DMS79 (cell line): ENCODE data around the gene ZNF460.
A peak's percentile ranks its signal among the peaks of the same experiment; 100 is the strongest.

ENCODE experiments used
- DNase-seq: peaks from one replicate; lab custom pipeline; 2025; lab: John Stamatoyannopoulos, UW

ZNF460 gene

DNA sequence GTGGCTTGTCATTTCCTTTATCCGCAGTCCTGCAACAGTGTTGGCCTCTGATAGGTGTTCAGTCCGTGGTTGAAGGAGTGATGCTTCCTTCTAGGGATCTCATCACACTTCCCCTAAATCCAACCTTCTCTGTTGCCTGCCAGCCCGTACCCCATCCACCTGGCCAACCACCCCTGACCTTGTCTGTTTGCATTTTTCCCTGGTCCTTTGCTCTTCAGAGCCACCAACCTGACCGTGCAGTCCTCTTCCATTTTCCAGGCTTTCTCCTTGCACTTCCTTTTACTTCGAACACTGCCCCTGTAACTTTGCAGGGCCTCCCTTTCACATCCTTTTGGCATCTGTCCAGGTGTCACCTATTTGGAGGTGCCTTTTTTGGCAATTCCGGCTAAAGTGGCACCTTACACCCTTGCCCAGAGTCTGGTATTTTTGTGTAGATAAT is 696 bp downstream of the ZNF460 start:
- DNase-seq = no peak

DNA sequence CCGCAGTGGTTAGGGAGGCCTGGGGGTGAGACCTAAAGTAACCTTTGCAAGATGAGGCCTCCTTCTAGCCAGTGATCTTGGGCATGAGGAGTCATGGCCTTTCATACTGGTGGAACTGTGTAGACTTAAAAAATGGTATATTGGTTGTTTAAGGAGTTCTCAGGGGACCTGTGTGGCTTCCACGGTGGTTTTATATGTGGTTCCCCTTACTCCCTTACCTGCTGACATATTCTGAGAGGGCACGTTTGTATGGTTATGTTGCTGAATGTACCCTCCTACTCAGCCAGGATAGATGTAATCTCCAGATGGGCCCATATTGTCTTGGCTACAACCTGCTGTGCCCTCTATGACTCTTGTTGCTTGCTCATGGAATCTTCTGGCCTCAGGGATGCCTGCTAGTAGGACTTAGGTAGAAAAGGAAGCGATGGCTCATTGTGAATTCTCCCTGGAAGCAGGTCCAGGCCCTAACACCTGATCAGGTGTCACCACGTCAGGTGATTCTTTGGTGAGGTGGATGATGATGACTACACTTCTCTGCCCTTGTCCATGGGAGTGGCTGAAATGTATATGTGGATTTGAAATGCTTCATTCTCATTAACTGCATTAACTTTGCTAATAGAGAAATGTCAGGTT is 1.8 kb downstream of the ZNF460 start:
- no peak for DNase-seq

DNA sequence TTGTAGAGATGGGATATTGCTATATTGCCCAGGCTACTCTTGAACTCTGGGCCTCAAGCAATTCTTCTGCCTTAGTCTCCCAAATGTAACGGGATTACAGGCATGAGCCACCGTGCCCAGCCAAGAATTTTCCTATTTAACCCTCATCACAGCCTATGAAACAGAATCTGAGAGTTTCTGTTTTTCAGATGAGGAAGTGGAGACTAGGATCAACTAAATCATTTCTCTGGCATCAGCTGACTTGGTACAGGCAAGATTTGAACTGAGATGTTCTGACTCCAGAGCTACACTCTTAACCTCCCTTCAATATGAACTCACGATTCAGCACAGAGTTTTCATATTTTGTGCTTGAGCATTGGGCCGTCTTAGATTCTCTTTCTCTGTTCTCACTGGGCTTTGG is 8.1 kb downstream of the ZNF460 start:
- no peak for DNase-seq

DNA sequence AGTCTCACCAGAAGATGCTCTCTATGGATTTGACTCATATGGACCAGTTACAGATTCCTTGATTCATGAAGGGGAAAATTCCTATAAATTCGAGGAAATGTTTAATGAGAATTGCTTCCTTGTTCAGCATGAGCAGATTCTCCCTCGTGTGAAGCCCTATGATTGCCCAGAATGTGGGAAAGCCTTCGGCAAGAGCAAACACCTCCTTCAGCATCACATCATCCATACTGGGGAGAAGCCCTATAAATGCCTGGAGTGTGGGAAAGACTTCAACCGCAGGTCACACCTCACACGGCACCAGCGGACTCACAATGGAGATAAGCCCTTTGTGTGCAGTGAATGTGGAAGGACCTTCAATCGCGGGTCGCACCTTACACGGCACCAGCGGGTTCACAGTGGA is 10.7 kb downstream of the ZNF460 start:
- DNase-seq = no peak

DNA sequence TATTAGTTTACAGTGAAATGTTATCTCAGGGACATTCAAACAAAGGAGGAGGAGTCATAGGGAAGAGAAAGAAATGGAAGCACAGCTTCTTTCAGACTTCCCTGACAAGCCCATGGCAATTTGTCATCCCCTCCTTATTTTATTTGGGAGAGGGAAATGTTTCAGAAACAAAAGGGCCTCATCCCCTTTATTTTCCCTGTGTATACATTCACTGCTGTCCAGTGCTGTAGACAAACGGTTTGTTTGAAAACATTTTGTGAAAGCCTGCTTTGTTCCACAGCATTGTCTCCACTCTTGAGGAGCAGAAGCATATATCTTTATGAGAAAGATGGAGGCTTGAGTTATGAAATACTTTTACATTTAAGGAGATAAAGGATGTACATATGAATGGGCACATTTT is 12.3 kb downstream of the ZNF460 start:
- no peak for DNase-seq

DNA sequence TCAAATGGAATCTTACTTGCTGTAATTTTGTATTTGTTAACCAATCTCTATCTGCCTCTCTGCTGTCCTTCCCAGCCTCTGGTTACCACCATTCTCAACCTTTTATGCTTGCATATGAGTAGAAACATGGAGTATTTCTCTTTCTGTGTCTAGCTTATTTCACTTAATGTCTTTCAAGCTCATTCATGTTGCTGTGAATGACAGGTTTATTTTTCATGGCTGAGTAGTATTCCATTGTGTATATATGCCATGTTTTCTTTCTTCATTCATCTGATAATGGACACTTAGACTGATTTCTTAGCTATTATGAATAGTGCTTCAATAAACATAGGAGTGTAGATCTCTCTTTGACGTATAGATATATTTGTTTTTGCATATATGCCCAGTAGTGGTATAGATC is 13.4 kb downstream of the ZNF460 start:
- DNase-seq = no peak

GRCh38 chr19:57302020-57302465 is 21.8 kb downstream of the ZNF460 start:
- DNase-seq = no peak

DNA sequence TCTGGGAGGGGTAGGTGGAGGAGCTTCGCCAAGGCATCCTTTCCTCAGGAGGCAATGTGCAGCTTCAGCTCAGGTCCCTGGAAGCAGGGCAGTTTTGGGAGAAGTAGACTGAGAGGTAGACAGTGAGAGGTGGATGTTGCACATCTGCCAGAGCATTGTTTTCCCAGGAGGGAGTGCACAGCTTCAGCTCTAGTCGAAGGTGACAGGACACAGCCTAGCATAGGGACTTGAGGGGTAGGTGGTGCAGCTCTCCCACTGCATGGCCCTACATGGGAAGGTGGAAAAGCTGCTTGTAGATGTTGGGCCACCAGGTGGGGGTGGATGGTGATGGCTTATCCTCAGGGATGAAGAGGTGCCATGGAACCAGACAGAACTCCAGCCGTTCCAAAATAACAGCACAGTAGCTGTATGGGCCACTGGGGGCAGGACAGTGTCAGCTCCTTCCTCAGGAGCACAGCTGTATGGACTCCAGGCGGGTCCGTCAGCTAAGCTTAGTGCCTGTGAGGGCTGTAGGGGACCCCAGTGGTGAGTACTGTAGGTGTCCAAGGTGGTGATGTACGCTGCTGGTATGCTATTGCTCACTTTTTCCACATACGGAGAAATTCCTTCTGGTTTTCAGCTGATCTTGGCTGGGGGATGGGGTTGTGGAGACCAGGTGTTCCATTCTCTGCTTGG is 22.6 kb downstream of the ZNF460 start:
- no peak for DNase-seq

GRCh38 chr19:57305056-57305455 is 24.8 kb downstream of the ZNF460 start:
- no peak for DNase-seq

- no peak for DNase-seq
These were observed 28.2 kb downstream of the ZNF460 start for GRCh38 chr19:57308514-57308913.

DNA sequence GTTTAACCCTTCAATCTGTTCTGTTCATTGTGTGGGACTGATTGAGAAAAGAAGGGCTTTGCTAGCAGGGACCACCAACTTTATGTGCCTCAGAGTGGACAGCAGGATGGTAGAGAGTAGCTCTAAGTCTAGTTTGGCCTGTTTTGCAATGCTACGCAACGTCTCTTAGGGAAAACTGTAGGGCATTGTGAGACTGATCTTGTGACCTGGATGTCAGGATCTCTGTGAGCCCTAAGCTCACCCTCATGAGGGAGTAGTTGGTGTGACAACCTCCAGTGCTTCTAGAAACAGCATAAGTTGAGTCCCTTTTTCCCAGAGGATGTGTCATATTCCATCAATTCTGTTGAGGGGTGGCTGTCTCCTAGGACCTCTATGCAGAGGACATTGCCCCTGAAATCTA is 30.5 kb downstream of the ZNF460 start:
- DNase-seq = no peak

GRCh38 chr19:57314146-57314545 is 33.9 kb downstream of the ZNF460 start:
- no peak for DNase-seq

DNA sequence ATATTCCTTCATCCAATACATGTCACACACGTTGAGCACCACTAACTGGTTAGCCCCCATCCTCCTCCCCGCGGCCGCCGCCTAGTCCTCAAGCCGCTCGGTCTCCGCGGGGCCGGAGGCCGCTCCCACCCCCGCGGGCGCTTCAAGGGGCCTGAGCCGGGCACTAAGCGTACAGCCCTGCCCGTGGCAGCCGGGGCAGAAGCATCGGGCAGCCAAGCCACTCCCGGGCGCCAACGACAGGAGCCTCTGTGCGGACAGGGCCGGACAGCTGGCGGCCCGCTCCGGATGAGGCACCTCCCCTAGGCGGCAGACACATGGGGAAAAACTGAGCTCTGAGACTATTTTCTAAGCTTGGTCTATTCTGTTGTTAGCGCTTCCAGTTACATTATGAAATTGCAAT is 37.2 kb downstream of the ZNF460 start:
- no peak for DNase-seq

DNA sequence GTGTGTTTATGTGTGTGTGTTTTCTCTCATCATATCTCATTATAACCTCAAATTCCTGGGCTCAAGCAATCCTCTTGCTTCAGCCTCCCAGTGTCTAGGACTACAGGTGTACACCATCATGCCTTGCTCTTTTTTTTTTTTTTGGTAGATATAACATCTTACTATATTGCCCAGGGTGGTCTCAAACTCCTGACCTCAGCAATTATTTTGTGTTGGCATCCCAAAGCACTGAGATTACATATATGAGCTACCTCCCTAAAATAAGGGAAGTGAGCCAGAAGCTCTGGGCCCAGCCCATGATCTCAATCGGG is 39.5 kb downstream of the ZNF460 start:
- DNase-seq = no peak

GRCh38 chr19:57320180-57321084 is 40.1 kb downstream of the ZNF460 start, which contains the start of gene ZNF543:
ZNF543 (plus strand) TSS chr19:57320472; CDS start chr19:57320854, 382 bp downstream.
- DNase-seq = peak; percentile 93

DNA sequence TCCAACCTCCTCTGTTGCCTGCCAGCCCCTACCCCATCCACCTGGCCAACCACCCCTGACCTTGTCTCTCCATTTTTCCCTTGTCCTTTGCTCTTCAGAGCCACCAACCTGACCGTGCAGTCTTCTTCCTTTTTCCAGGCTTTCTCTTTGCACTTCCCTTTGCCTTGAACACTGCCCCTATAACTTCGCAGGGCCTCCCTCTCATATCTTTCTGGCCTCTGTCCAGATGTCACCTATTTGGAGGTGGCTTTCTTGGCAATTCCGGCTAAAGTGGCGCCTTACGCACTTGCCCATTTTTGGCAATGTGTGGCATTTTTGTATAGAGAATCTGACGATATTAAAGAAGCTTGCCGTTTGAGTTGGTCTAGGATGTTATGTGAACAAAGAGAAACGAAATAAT is 40.8 kb downstream of the ZNF460 start:
- DNase-seq = no peak

- DNase-seq = no peak
These were observed 41.5 kb downstream of the ZNF460 start for GRCh38 chr19:57321751-57322150.

DNA sequence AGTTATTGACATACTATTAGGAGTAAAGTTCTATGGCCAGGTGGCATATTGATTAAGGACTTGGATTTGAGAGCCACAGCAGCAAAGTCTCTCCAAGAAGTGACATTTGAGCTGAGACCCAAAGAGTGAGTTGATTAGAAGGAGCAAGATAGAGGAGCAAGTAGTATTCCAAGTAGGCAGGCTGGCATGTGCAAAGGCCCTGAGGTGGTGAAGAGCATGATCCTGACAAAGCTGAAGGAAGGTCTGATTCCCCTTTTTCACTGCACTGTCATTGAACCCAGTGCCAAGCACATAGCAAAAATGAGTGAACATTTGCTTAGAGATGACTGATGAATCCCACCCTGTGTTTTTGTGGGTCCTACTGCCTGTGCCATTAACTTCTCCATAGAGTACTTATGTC is 44.7 kb downstream of the ZNF460 start:
- no peak for DNase-seq

DNA sequence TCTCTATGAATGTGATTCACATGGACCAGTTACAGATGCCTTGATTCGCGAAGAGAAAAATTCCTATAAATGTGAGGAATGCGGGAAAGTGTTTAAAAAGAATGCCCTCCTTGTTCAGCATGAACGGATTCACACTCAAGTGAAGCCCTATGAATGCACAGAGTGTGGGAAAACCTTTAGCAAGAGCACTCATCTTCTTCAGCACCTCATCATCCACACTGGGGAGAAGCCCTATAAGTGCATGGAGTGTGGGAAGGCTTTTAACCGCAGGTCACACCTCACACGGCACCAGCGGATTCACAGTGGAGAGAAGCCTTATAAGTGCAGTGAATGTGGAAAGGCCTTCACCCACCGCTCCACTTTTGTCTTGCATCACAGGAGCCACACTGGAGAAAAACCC is 47.7 kb downstream of the ZNF460 start:
- no peak for DNase-seq

DNA sequence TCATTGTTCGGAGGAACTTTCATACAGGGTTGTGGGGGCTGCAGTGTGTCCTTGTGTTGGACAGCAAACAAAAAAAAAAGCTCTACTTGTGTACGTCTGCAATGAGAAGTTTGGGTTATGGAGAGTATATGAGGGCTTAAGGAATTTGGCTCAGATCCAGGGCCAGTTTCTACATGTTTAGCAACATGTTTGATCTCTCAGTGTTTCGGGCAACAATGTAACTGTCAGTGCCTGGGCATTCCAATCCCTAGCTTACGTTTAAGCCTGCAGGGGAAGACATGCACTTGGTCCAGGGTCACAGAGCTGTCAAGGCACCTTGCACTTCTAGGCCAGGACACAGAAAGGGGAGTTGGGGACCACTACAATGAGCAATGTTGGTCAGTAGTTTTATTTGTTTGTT is 53.9 kb downstream of the ZNF460 start:
- no peak for DNase-seq

- DNase-seq = no peak
These were observed 58.6 kb downstream of the ZNF460 start for GRCh38 chr19:57338877-57339276.

- DNase-seq = no peak
These were observed 62.3 kb downstream of the ZNF460 start for GRCh38 chr19:57342582-57342981.
